HG03159 (cell line): ENCODE data around the gene ROGDI.

Experiments
- ATAC-seq: cut with Tn5 transposase; IDR thresholded peaks from one replicate; pipeline ENCODE4 v1.9.1; 2021; ENCODE audit warnings: mild to moderate bottlenecking, moderate library complexity; ENCODE audit not compliant: unreplicated experiment

The ROGDI gene

DNA sequence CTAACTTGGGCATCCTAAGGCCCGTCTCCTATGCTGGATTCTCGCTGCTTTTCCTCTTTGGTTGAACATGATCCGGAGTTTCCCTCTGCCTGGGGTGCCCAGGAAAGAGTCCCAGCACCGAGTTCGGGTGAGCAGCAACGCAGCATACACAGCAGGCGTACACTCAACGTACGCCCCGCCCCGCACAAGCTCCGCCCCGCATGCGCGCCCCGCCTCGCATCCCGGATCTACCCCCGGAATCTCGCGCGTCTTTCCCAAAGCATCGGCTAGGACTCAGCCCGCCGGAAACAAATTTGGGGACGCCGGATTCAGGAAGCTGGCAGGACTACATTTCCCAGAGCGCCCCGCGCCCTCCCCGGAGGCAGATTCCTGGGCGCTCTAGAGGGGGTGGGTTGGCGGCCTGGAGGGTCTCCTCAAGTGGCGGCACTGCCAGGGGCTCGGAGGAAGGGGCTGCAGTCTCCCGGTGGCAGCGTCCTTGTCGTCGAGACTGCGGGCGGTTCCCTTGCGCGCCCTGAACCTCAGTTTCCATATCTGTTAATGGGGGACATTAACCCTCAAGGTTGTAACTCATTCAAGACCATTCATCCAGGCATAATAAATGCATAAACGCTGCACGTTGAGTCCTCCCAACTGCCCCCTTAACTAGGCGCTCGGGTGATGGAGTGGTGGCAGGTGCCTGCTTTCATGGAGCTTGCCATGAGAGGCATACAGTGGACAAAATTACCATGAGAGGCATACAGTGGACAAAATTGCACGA is 33.7 kb downstream of the ROGDI start:
- peak; percentile 55 for ATAC-seq

DNA sequence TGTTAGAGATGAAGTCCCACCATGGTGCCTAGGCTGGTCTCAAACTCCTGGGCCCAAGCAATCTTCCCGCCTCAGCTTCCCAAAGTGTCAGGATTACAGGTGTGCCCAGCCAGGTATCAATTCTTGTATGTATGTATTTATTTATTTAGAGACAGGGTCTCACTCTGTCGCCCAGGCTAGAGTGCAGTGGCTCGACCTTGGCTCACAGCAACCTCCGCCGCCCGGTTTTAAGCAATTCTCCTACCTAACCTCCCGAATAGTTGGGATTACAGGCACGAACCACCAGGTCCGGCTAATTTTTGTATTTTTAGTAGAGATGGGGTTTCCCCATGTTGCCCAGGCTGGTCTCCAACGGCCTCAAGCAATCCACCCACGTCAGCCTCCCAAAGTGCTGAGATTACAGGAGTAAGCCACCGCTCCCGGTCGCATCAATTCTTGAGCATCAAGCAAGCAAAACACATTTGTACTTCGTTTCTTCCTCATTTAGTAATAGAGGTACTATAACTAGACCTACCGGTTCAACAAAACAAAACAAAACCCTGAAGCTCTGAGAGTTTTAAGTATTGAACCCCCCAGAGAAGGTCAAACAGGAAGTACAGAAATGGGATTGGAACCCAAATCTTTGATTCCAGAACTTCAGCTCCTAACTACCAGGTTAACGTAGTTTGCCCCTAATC is 34.4 kb downstream of the ROGDI start:
- no peak for ATAC-seq

DNA sequence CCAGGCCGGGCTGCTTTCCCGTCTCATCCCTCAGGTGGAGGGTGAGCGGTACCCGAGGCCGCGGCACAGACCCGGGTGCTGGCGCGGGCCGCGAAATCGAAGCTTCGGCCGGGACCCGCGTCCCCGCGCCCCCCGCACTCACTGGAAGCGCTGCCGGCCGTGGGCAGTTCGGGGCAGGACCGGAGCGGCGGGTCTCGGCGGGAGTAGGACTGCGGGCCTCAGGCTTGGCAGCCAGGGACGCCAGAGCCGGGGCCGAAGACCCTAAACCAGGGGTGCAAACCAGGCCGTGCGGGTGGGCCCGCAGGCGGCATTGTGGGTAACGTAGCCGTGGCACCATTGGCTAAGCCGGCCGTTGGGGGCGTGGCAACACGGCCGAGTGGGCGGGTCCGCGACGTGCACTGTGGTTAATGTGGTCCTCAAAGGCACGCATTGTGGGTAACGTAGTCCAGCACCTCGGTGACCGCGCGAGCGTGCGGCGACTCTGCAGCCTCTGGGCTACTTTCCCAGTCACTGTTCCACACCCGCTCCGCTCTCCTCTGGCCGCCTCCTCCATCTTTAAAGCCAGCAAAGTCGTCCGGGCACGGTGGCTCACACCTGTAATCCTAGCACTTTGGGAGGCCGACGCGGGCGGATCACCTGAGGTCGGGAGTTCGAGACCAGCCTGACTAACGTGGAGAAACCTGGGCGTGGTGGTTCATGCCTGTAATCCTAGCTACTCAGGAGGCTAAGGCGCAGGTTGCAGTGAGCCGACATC is 35.4 kb downstream of the ROGDI start, which contains the start of gene ZNF500:
Gene ZNF500, minus strand, starts transcription at position 288 of the 754 bp plus-strand sequence. CDS start 1,184 bp downstream, outside the sequence.
- peak; percentile 85 for ATAC-seq

DNA sequence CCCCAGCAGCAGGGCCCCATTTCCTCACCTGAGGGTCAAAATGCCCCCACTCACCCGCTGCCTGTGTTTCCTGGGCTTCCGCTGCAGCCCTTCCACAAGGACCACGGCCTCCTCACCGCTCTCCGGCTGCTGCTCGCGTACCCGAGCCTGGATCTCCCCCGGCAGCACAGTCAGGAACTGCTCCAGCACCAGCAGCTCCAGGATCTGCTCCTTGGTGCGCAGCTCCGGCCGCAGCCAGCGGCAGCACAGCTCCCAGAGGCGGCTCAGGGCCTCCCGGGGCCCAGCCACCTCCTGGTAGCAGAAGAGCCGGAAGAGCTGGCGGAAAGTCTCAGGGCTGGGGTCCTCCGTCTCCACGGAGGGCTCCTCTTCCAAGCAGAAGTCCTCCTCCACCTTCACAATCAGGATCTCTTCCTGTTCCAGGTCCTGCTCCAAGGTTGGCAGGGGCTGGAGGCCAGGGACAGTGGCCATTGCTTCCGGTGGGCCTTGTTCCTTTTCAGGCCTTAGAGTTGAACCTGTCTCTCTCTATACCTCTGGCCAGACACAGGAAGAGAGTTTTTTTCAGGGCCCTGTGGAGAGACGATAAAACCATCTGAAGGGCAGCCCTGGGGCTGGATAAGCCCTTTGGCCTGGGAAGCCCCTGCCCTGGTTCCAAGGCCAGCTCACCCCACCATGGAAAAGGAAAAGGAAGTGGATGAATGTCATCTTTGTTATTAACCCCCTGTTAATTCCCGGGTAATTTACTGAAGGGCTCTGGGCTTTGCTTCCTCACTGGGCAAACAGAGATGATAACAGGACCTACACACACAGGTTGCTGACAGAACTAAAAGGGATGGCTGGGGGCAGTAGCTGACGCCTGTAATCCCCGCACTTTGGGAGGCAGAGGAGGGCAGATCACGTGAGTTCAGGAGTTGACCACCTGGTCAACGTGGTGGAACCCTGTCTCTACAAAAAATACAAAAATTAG is 36.6 kb downstream of the ROGDI start:
- no peak for ATAC-seq

DNA sequence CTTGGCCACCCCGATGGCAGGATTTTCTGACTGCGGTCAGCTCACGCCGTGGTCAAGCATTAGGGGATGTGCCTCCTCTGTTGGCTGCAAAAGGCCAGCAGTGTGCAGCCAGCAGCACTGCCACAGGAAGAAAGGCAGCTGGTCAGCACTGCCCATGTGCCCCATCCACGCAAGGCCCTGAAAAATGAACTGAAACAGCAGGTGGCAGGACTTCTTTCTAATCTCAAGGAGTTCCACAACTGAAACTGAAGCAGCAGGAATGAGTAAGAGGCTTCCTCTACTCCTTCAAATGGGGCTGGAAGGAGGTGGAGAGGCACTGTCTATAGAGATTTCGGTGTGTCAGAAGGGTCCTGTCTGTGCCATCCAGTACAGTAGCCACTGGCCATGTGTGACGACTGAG is 38.6 kb downstream of the ROGDI start:
- ATAC-seq = no peak

DNA sequence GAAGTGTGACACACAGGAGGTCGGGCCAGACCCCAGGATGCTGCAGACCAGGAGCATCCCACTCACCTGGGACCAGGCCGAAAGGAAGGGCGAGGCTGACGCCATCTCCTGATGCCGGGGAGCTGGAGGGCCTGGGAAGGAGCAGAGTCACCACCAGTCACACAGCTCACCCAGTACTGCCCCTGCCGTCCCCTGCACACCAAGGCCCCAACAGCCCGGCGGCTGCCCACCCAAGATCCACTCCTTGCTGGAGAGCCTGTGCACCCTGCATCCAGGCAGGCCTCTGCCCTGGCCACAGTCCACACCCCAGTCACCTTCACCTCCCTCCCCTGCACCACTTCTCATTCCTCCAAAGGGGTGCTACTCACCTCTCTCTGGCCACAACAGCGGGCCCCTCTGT is 40.2 kb downstream of the ROGDI start:
- ATAC-seq = no peak

DNA sequence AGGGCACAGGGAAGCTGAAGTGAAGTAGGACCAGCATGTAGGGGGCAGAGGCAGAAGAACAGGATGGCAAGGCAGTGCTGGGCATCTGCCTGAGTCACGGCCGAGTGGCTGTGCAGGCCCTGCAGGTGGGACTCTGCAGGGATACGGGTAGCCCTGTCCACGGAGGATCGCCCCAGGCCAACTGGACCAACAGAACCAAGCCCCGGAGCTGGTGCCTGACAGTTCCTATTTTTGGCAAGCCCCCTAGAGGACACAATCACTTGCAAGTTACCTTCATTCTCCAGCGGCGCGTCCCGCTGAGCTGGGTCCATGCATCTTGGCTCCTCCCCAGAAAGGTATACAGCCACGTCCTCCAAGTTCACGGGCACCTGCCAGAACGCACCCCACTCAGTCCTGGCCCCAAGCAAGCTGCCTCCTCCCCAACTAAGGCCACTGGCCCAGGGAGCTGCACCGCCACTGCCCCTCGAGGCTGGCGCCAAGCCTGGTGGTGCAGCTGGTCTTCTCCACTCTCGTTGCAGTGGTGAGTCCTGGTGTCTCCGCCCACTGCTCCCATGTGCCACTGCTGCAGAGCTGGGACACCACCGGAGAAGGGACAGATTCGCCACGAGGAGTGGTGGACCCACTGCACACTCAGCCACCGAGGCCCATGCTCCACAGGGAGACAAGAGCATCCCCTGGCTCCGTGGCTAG is 42.1 kb downstream of the ROGDI start:
- no peak for ATAC-seq

DNA sequence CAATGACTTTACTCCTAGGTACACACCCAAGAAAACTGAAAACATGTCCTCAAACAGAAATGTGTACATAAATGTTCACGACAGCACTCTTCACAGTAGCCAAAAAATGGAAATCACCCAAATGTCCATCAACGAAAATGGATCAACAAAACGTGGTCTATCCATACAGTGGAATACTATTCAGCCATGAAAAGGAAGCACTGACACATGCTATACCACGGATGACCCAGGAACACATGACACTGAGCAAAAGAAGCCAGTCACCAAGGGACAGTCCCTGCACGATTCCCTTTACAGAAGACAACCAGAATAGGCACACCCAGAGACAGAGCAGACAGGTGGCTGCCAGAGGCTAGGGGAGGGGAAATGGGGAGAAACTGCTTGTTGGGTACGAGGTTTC is 46.7 kb downstream of the ROGDI start:
- ATAC-seq = no peak

DNA sequence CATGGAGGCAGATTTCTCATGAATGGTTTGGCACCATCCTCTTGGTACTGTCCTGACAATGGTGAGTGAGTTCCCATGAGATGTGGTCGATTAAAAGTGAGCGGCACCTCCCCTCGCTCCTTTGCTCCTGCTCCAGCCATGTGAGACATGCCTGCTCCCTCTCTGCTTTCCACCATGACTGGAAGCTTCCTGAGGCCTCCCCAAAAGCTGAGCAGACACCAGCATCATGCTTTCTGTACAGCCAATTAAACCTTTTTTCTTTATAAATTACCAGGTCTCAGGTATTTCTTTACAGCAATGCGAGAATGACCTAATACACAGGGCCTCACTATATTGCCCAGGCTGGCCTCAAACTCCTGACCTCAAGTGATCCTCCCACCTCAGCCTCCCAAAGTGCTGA is 47.6 kb downstream of the ROGDI start:
- ATAC-seq = no peak

DNA sequence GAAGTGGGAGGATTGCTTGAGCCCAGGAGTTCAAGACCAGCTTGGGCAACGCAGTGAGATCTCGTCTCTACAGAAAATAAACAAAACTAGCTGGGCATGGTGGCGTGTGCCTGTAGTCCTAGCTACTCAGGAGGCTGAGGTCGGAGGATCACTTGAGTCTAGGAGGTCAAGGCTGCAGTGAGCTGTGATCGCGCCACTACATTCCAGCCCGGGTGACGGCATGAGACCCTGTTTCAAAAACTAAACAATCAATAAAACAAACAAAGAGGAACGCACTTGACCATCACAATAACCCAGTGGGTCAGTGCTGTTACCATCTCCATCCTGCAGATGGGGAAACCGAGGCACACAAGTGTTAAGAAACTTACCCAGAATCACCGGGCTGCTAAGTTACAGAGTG is 49.2 kb downstream of the ROGDI start:
- no peak for ATAC-seq

DNA sequence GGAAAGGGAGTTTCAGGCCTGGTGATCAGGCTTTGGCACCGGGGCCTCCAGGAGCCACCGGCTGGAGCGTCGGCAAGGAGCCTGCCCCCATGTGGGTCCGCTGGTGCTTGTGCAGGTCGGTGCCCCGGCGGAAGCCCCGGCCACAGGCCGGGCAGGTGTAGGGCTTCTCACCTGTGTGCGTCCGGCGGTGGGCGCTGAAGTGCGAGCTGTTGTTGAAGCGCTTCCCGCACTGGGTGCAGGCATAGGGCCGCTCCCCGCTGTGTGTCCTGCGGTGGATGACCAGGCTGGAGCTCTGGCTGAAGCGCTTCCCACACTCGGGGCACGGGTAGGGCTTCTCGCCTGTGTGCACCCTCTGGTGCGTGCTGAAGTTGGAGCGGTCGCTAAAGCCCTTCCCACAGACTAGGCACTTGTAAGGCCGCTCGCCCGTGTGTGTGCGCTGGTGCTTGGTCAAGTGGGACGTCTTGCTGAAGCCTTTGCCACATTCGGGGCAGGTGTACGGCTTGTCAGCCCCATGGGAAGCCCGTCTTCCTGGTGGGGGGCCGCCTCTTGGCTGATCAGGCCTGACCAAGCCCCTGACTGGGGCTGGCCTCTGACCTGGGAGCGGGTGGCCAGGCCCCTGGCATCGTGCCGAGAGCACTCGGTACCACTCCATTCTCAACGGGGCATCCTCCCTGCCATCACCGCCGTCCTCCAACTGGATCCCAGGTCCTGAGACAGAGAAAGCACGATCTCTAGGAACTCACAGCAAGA is 49.9 kb downstream of the ROGDI start:
- ATAC-seq = no peak

DNA sequence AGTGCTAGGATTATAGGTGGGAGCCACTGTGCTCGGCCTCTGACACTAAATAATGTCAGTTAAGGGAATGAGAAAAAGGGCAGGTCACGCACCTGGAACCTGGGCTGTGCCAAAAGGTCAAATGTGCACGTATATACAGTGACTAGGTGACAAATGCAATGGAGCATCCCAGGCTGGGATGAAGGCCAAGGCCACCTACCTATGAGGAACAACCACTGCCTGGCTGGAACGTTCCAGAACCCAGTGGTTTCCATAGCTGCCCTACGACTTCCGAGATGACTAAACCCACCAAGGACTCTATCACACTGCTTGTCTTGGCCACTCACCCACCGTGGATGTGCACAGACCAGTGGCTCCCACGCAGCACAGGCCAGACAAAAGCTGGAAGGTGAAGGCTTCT is 51.5 kb downstream of the ROGDI start:
- ATAC-seq = no peak

DNA sequence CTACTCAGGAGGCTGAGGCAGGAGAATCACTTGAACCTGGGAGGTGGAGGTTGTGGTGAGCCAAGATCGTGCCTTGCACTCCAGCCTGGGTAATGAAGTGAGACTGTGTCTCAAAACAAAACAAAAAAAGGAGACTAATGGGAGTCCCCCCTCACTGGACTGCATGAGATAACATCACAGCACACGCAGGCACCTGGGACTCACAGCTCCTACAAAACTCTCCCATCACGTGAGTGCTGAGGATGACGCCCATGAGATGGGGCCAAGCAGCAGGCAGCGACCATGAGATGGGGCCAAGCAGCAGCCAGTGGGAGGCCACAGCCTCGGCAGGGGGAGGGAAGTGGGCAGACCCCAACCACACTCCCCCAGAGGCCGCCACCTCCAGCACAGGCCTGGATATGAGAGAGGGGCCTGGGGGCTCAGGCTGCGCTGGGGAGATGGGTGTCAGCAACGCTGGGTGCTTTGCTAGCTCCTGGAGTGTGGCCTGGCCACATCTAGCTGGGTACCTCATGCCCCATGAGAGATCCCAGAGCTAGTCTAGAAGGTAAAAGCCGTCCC is 52.7 kb downstream of the ROGDI start:
- no peak for ATAC-seq

DNA sequence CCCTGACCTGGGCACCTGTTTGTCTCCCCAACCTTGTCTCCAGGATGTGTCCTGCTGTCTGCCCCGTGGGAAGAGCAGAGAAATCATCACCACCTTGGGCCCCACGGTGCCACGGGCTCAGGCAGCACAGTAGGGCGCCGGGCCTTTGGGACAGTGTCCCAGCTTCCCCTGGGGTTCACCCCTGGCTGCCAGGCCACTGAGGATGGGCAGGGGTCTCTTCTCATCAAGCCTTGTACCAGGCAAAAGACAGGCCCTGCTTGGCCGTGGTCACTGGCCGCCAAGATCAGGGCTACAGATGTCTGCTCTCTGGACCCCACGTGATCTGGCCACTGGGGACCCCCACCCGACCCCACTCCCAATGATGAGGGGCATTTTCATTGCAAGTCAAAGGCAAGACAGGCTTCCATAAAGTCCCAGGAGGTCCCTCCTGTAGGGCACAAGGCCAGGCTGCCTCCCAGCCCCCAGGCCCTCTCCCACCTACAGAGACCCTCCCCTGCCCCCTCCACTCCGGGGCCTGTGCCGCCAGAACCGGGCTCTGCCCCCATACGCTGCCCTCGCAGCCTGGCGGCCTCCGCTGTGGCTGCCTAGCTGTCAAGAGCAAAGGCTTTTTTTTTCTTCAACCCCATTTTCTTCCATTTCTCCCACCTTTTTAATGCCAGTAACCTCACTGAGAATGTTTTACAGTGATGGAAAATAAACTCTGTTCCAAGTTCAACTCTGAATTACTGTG is 53.6 kb downstream of the ROGDI start:
- ATAC-seq = no peak

DNA sequence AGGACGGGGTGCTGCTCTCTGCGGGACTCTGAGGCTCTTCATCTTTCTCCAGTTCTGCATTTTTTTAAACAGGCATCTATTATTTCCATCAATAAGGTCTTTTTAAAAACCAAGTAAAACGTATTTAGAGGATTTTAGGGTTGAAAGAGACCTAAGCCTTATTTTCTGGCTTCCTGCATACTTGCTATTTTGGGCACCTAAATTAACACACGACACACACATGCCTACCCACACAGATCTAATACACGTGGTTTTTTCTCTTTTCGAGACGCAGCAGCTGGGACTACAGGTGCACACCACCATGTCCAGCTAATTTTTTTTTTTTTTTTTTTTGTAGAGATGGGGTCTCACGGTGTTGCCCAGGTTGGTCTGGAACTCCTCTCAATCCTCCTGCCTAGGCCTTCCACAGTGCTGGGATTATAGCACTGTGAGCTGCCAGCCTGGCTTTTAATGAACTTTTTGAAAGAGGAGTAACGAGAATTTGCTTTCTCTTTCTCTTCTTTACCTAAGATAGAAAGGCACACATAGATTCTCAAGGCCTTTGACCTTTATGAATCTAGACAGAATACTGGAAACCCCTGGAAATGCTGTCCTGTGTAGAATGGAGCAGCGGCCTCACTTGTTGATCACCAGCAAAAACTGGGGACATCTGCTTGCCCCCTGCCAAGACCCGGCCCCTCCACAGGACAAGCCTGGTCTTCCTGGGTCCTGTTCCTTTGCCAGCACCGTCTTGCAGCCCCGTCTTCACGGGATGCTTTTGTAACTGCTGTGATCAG is 54.3 kb downstream of the ROGDI start:
- no peak for ATAC-seq

DNA sequence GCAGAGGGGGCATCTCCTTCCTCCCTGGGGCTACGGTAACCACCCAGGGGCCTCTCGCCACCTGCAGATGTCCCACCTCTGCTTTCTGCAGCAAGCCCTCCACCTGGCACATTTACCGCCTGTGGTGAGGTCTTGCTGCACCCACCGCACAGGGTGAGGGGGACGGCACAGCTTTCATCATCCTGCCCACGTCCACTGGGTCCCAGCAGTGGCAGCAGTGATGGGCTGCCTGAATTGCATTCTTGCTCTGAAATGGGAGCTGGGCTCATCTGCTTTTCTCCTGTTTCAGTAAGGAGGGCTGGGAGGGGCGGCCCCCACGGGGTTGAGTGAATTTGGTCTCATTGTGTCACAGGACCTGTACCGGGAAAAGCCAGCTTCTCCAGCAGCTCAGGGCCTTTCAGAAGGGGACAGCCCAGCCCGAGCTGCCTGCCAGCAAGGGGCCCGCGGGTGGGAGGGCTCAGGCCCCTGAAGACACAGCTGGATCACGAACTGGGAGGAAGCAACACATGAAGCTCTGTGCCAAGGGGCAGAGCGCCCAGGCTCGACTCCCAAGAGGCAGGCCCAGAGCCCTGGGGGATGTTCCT is 55.4 kb downstream of the ROGDI start:
- no peak for ATAC-seq
